Loucy (cell line): ENCODE results near the gene WWOX.

Source experiments
- H2AFZ ChIP-seq: fragments of 200-600 bp; sonication (generic); 2 replicates; pipeline ENCODE4 v1.6.0; 2016; ENCODE audit warnings: antibody characterized with exemption, mild to moderate bottlenecking, low read length, moderate library complexity
- H3F3A ChIP-seq: fragments of 200-600 bp; 2 replicates; pipeline ENCODE4 v1.6.0; 2016; ENCODE audit warnings: antibody characterized with exemption, low read depth, mild to moderate bottlenecking
- H3K27me3 ChIP-seq: fragments of 200-600 bp; sonication (generic); 2 replicates; pipeline ENCODE4 v1.6.1; 2014; ENCODE audit warnings: low read length, mild to moderate bottlenecking; ENCODE audit not compliant: insufficient read depth, poor library complexity, severe bottlenecking
- H3K36me3 ChIP-seq: fragments of 200-600 bp; sonication (generic); 2 replicates; pipeline ENCODE4 v1.6.1; 2016; ENCODE audit warnings: low read length; ENCODE audit not compliant: insufficient read depth
- H3K4me1 ChIP-seq: fragments of 200-600 bp; sonication (generic); 2 replicates; pipeline ENCODE4 v1.5.1; 2014; ENCODE audit warnings: low read length, mild to moderate bottlenecking; ENCODE audit not compliant: insufficient read depth, poor library complexity, severe bottlenecking
- H3K4me2 ChIP-seq: fragments of 200-600 bp; sonication (generic); 2 replicates; pipeline ENCODE4 v1.6.0; 2014; ENCODE audit warnings: antibody characterized with exemption, low read length, low read depth, mild to moderate bottlenecking; ENCODE audit not compliant: poor library complexity, severe bottlenecking
- H3K4me3 ChIP-seq: fragments of 200-600 bp; sonication (generic); 2 replicates; pipeline ENCODE4 v1.5.1; 2014; ENCODE audit warnings: low read length, mild to moderate bottlenecking, mixed read lengths; ENCODE audit not compliant: poor library complexity, severe bottlenecking
- H3K79me2 ChIP-seq: fragments of 200-600 bp; sonication (generic); 2 replicates; pipeline ENCODE4 v1.6.1; 2014; ENCODE audit warnings: low read length; ENCODE audit not compliant: insufficient read depth
- H3K9ac ChIP-seq: fragments of 200-600 bp; sonication (generic); 2 replicates; pipeline ENCODE4 v1.6.0; 2014; ENCODE audit warnings: mild to moderate bottlenecking, low read depth, low read length, moderate library complexity; ENCODE audit not compliant: poor library complexity, severe bottlenecking
- H3K9me2 ChIP-seq: fragments of 200-600 bp; sonication (generic); replicated peaks from 2 replicates; pipeline ENCODE4 v1.6.1; 2016; ENCODE audit warnings: low read depth, low read length, mixed read lengths
- H3K9me3 ChIP-seq: fragments of 200-600 bp; sonication (generic); 2 replicates; pipeline ENCODE4 v1.6.1; 2014; ENCODE audit warnings: mild to moderate bottlenecking, antibody characterized with exemption, low read length, low read depth; ENCODE audit not compliant: insufficient read depth
- H4K20me1 ChIP-seq: fragments of 200-600 bp; sonication (generic); 2 replicates; pipeline ENCODE4 v1.6.0; 2014; ENCODE audit warnings: antibody characterized with exemption, low read length, mild to moderate bottlenecking; ENCODE audit not compliant: insufficient read depth, poor library complexity, severe bottlenecking
- EZH2phosphoT487 ChIP-seq: fragments of 200-600 bp; IDR thresholded peaks from 2 replicates; pipeline ENCODE4 v1.6.1; 2018; ENCODE audit warnings: antibody characterized with exemption, mild to moderate bottlenecking, moderate library complexity, borderline replicate concordance
- TF ChIP-seq, protein P1 (sequence below): fragments of 200-600 bp; sonication (generic); conservative IDR thresholded peaks from 2 replicates; pipeline ENCODE4 v1.5.1; 2014; ENCODE audit warnings: mild to moderate bottlenecking, antibody characterized with exemption, low read length

WWOX gene

DNA sequence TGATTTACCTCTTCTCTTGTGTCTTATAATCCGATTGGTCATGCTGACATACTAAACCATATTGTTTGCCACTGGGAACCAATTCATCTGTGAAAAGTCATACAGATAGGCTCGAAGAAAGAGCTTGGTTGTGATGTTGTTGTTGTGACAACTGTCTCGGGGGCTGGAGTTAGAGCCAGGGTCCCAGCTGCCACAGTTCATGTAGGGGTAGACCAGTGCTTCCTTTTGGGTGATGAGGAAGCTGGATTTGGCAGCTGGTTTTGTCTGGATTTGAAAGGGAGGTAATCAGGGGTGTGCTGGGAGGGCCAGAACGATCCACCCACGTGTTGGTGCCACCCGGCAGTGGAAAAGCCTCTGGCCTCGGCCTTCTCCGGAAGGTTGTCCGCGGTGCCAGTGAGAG, 438.1 kb downstream of the WWOX start:
- Histone ChIP-seq H3K9me3 (no peaks in the 10 kb centered on the region), H2AFZ (no peak overlapping the region), H3K9ac (no peak overlapping the region), H3K27me3 (no peaks in the 10 kb centered on the region), H3K79me2 (no peaks in the 10 kb centered on the region), H3K36me3 (no peaks in the 10 kb centered on the region), H3K4me2 (no peak overlapping the region), H3F3A (no peaks in the 10 kb centered on the region), H3K4me3 (no peak overlapping the region), H4K20me1 (no peaks in the 10 kb centered on the region), H3K9me2 (no peaks in the 10 kb centered on the region), H3K4me1 (peaks cover 2% of the 10 kb centered on the region)
- TF ChIP-seq, protein P1, sequence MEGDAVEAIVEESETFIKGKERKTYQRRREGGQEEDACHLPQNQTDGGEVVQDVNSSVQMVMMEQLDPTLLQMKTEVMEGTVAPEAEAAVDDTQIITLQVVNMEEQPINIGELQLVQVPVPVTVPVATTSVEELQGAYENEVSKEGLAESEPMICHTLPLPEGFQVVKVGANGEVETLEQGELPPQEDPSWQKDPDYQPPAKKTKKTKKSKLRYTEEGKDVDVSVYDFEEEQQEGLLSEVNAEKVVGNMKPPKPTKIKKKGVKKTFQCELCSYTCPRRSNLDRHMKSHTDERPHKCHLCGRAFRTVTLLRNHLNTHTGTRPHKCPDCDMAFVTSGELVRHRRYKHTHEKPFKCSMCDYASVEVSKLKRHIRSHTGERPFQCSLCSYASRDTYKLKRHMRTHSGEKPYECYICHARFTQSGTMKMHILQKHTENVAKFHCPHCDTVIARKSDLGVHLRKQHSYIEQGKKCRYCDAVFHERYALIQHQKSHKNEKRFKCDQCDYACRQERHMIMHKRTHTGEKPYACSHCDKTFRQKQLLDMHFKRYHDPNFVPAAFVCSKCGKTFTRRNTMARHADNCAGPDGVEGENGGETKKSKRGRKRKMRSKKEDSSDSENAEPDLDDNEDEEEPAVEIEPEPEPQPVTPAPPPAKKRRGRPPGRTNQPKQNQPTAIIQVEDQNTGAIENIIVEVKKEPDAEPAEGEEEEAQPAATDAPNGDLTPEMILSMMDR = no peak
- TF ChIP-seq EZH2phosphoT487 = no peak

DNA sequence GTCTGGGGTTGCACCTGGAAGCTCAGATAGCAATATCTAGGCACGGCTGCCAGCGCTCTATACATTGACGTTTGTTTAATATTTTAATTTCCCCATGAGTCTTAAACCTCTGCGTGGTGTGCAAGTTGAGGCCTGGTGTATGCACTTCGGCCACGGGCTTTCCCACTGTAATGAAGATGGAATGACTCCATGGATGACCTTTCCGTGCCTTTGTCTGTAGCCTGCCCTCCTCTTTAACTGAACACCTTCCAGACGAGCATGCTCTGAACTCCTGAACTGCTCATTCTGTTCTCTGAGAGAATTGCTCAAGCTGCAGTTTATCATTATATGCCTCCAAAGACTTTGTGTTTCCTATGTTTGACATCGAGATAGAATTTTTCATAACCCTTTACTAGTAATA, 438.8 kb downstream of the WWOX start:
- Histone ChIP-seq H3K4me1 (peaks cover 9% of the 10 kb centered on the region), H4K20me1 (no peaks in the 10 kb centered on the region), H3F3A (no peaks in the 10 kb centered on the region), H2AFZ (no peak overlapping the region), H3K36me3 (no peaks in the 10 kb centered on the region), H3K4me3 (no peak overlapping the region), H3K79me2 (no peaks in the 10 kb centered on the region), H3K9me3 (no peaks in the 10 kb centered on the region), H3K4me2 (no peak overlapping the region), H3K9ac (no peak overlapping the region), H3K27me3 (no peaks in the 10 kb centered on the region), H3K9me2 (no peaks in the 10 kb centered on the region)
- no peak for TF ChIP-seq EZH2phosphoT487
- TF ChIP-seq, protein P1 = no peak

DNA sequence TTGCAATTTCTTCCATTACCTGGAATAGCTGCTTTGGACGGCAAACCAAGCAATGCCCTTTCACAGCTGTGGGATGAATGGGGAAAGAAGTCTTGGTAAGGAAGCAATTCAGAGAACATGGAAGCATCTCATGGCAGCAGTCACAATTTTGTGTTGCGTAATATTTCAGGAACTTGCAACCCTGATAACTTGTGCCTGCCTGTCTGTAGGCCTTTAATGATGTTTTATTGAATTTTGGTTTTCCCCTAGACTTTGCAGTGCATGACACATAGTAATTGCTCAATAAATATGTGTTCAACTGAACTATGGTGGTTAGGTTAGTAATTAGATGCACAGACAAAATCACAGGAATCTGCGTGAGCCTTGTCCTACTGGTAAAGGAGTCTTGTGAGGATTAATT, 439.5 kb downstream of the WWOX start:
- no peaks in the 10 kb centered on the region for H4K20me1 ChIP-seq
- TF ChIP-seq, protein P1 = no peak
- no peak for TF ChIP-seq EZH2phosphoT487
- H3K4me2 ChIP-seq = no peak overlapping the region
- no peak overlapping the region for H2AFZ ChIP-seq
- no peaks in the 10 kb centered on the region for H3K27me3 ChIP-seq
- H3F3A ChIP-seq = no peaks in the 10 kb centered on the region
- H3K79me2 ChIP-seq = no peaks in the 10 kb centered on the region
- H3K9ac ChIP-seq = no peak overlapping the region
- H3K4me3 ChIP-seq = no peak overlapping the region
- no peaks in the 10 kb centered on the region for H3K9me2 ChIP-seq
- H3K36me3 ChIP-seq = no peaks in the 10 kb centered on the region
- no peaks in the 10 kb centered on the region for H3K9me3 ChIP-seq
- peaks cover 11% of the 10 kb centered on the region for H3K4me1 ChIP-seq
